IMR-90 (cell line): ENCODE results near the gene ART3. TPM values are rescaled to one million over a fixed set of nuclear protein-coding genes. Genes with fewer than 3 reads are reported as not detected.

ENCODE experiments used
- ATAC-seq: fragments of 200-7000 bp; cut with Tn5 transposase; 2 replicates; pipeline ENCODE4 v1.9.1; 2020; ENCODE audit warnings: low read depth, mild to moderate bottlenecking, moderate library complexity
- BruUV-seq: library from RNA; stranded (reverse); fragments of 400-500 nt; replicated peaks from 2 replicates; lab custom pipeline; 2021; lab: Mats Ljungman, UMichigan
- CTCF ChIA-PET: fragments of 300-600 bp; formaldehyde crosslinking; extraction: SDS; loops from one replicate; lab custom pipeline; 2021; ENCODE audit warnings: antibody characterized with exemption; lab: Yijun Ruan, JAX
- POLR2A ChIA-PET: fragments of 300-600 bp; sonication (Branson Sonifier 250); formaldehyde crosslinking; loops from one replicate; lab custom pipeline; 2022; ENCODE audit warnings: antibody characterized with exemption; ENCODE audit not compliant: unreplicated experiment; lab: Charles Lee
- DNase-seq: peaks from one replicate; pipeline ENCODE4 v3.0.0; 2013
- H2AFZ ChIP-seq: replicated peaks from 2 replicates; pipeline ENCODE3; 2013; ENCODE audit warnings: low read length, mild to moderate bottlenecking; ENCODE audit not compliant: poor library complexity
- H2AK5ac ChIP-seq: 2 replicates; pipeline ENCODE4 v1.6.1; 2013; ENCODE audit warnings: low read depth, low read length, inconsistent platforms
- H2AK9ac ChIP-seq: replicated peaks from 2 replicates; pipeline ENCODE3; 2013; ENCODE audit warnings: mild to moderate bottlenecking, low read depth, low read length, moderate library complexity; ENCODE audit not compliant: poor library complexity
- H2BK120ac ChIP-seq: 2 replicates; pipeline ENCODE4 v1.6.1; 2013; ENCODE audit warnings: low read depth, low read length, inconsistent platforms
- H2BK15ac ChIP-seq: 3 replicates; pipeline ENCODE4 v1.6.1; 2013; ENCODE audit warnings: low read depth, low read length, inconsistent platforms
- H2BK20ac ChIP-seq: 2 replicates; pipeline ENCODE4 v1.6.1; 2013; ENCODE audit warnings: low read depth, mild to moderate bottlenecking, inconsistent platforms, low read length, moderate library complexity
- H2BK5ac ChIP-seq: 2 replicates; pipeline ENCODE4 v1.6.1; 2013; ENCODE audit warnings: mild to moderate bottlenecking, low read depth, low read length, inconsistent platforms; ENCODE audit not compliant: poor library complexity, severe bottlenecking
- H3K14ac ChIP-seq: replicated peaks from 2 replicates; pipeline ENCODE4 v1.6.1; 2013; ENCODE audit warnings: low read depth, low read length, inconsistent platforms
- H3K18ac ChIP-seq: 2 replicates; pipeline ENCODE4 v1.6.1; 2013; ENCODE audit warnings: low read depth, low read length, control low read depth
- H3K23ac ChIP-seq: 2 replicates; pipeline ENCODE4 v1.6.1; 2013; ENCODE audit warnings: low read depth, low read length, inconsistent platforms
- H3K27ac ChIP-seq: 2 replicates; pipeline ENCODE4 v1.5.1; 2013; ENCODE audit warnings: mild to moderate bottlenecking, control low read depth, low read length; ENCODE audit not compliant: insufficient read depth
- H3K27me3 ChIP-seq: 2 replicates; pipeline ENCODE4 v1.6.1; 2013; ENCODE audit warnings: low read length; ENCODE audit not compliant: control insufficient read depth, insufficient read depth
- H3K36me3 ChIP-seq: 2 replicates; pipeline ENCODE4 v1.6.1; 2013; ENCODE audit warnings: low read length, mixed read lengths; ENCODE audit not compliant: control insufficient read depth, insufficient read depth
- H3K4ac ChIP-seq: 2 replicates; pipeline ENCODE4 v1.6.1; 2013; ENCODE audit warnings: low read depth, low read length, inconsistent platforms
- H3K4me1 ChIP-seq: 2 replicates; pipeline ENCODE4 v1.6.1; 2013; ENCODE audit warnings: low read length, mixed read lengths; ENCODE audit not compliant: control insufficient read depth, insufficient read depth
- H3K4me2 ChIP-seq: 2 replicates; pipeline ENCODE4 v1.6.1; 2013; ENCODE audit warnings: low read depth, mild to moderate bottlenecking, control low read depth, low read length, moderate library complexity
- H3K4me3 ChIP-seq: 2 replicates; pipeline ENCODE4 v1.5.1; 2013; ENCODE audit warnings: low read depth, mild to moderate bottlenecking, control low read depth, low read length, moderate library complexity; ENCODE audit not compliant: insufficient read depth
- H3K56ac ChIP-seq: 2 replicates; pipeline ENCODE4 v1.6.1; 2013; ENCODE audit warnings: low read length, inconsistent platforms; ENCODE audit not compliant: insufficient read depth; ENCODE audit errors: extremely low read depth
- H3K79me1 ChIP-seq, 2 experiments: 2 replicates each; pipeline ENCODE4 v1.6.1; 2013; ENCODE audit warnings: low read length in 2 of 2, inconsistent platforms in 1 of 2, low read depth in 1 of 2
- H3K9ac ChIP-seq: 2 replicates; pipeline ENCODE4 v1.6.1; 2013; ENCODE audit warnings: low read depth, low read length, control low read depth
- H3K9me1 ChIP-seq: 2 replicates; pipeline ENCODE4 v1.6.1; 2013; ENCODE audit warnings: low read length, inconsistent platforms; ENCODE audit not compliant: insufficient read depth
- H3K9me3 ChIP-seq: 2 replicates; pipeline ENCODE4 v1.6.1; 2013; ENCODE audit warnings: low read length; ENCODE audit not compliant: control insufficient read depth, insufficient read depth
- H4K20me1 ChIP-seq: 2 replicates; pipeline ENCODE4 v1.6.1; 2013; ENCODE audit warnings: low read length, inconsistent platforms; ENCODE audit not compliant: insufficient read depth
- H4K5ac ChIP-seq: 2 replicates; pipeline ENCODE4 v1.6.1; 2013; ENCODE audit warnings: mild to moderate bottlenecking, low read depth, low read length, control low read depth
- H4K8ac ChIP-seq, 2 experiments: 2 replicates each; pipeline ENCODE4 v1.6.1; 2013; ENCODE audit warnings: low read depth in 2 of 2, low read length in 2 of 2, control low read depth in 1 of 2, inconsistent platforms in 1 of 2
- H4K91ac ChIP-seq: 2 replicates; pipeline ENCODE4 v1.6.1; 2013; ENCODE audit warnings: low read depth, low read length, inconsistent platforms; ENCODE audit not compliant: insufficient read depth
- BHLHE40 ChIP-seq: fragments of 150-350 bp; IDR thresholded peaks from 2 replicates; pipeline ENCODE4 v1.6.1; 2016; ENCODE audit warnings: mild to moderate bottlenecking, low read depth, low read length
- CEBPB ChIP-seq: IDR thresholded peaks from 2 replicates; pipeline ENCODE4 v1.6.1; 2012; ENCODE audit warnings: low read depth, low read length, improper control_type of control experiment
- CHD1 ChIP-seq: IDR thresholded peaks from 2 replicates; pipeline ENCODE4 v1.6.1; 2012; ENCODE audit warnings: low read depth, low read length, improper control_type of control experiment
- FOS ChIP-seq: fragments of 150-350 bp; IDR thresholded peaks from 2 replicates; pipeline ENCODE4 v1.6.1; 2016; ENCODE audit warnings: low read depth, low read length
- MAFK ChIP-seq: IDR thresholded peaks from 2 replicates; pipeline ENCODE4 v1.6.1; 2012; ENCODE audit warnings: low read depth, low read length, improper control_type of control experiment
- MAZ ChIP-seq: IDR thresholded peaks from 2 replicates; pipeline ENCODE4 v1.6.1; 2012; ENCODE audit warnings: low read depth, mild to moderate bottlenecking, low read length, improper control_type of control experiment, moderate library complexity, borderline replicate concordance
- MXI1 ChIP-seq: IDR thresholded peaks from 2 replicates; pipeline ENCODE4 v1.6.1; 2012; ENCODE audit warnings: low read depth, mild to moderate bottlenecking, low read length, moderate library complexity, borderline replicate concordance
- NFE2L2 ChIP-seq: fragments of 150-350 bp; IDR thresholded peaks from 2 replicates; pipeline ENCODE4 v1.6.1; 2016; ENCODE audit warnings: low read depth, mild to moderate bottlenecking, low read length
- POLR2A ChIP-seq: IDR thresholded peaks from 2 replicates; pipeline ENCODE4 v1.6.1; 2012; ENCODE audit warnings: mild to moderate bottlenecking, low read depth, low read length
- RAD21 ChIP-seq: IDR thresholded peaks from 2 replicates; pipeline ENCODE4 v1.6.1; 2012; ENCODE audit warnings: low read length, improper control_type of control experiment
- RCOR1 ChIP-seq: IDR thresholded peaks from 2 replicates; pipeline ENCODE4 v1.6.1; 2012; ENCODE audit warnings: mild to moderate bottlenecking, low read length, improper control_type of control experiment; ENCODE audit not compliant: insufficient replicate concordance
- RFX5 ChIP-seq: IDR thresholded peaks from 2 replicates; pipeline ENCODE4 v1.8.0; 2012; ENCODE audit warnings: low read depth, mild to moderate bottlenecking, low read length, moderate library complexity
- SMC3 ChIP-seq: fragments of 150-350 bp; IDR thresholded peaks from 2 replicates; pipeline ENCODE4 v1.6.1; 2016; ENCODE audit warnings: low read depth, mild to moderate bottlenecking, antibody characterized with exemption, low read length, moderate library complexity
- USF2 ChIP-seq: fragments of 150-350 bp; IDR thresholded peaks from 2 replicates; pipeline ENCODE4 v1.6.1; 2017; ENCODE audit warnings: mild to moderate bottlenecking, antibody characterized with exemption, low read length, low read depth
- dilution Hi-C: fragments of 300-500 bp; cut with HindIII; formaldehyde crosslinking; loops from one replicate; pipeline ENCODE4 v1.14.3; 2018; ENCODE audit warnings: low sequenced_read_pairs; ENCODE audit not compliant: unreplicated experiment
- in situ Hi-C: fragments of 300-500 bp; cut with MboI; formaldehyde crosslinking; loops from 3 replicates; pipeline ENCODE4 v1.14.3; 2019; ENCODE audit warnings: low sequenced_read_pairs, inconsistent platforms, mixed read lengths
- intact Hi-C: fragments of 100-400 bp; cut with micrococcal nuclease; formaldehyde crosslinking; loops from 2 replicates; pipeline ENCODE4 v1.10.0; 2022
- polyA plus RNA-seq, 3 experiments: library from polyadenylated mRNA; depleted of rRNA; stranded (reverse); fragments of >200 nt; gene quantifications; 2 replicates each; pipeline ENCODE4 v1.2.3, GENCODE V29; 2012; ENCODE audit warnings: low replicate concordance in 1 of 3
- total RNA-seq: library from RNA; depleted of rRNA; stranded (reverse); fragments of >200 nt; gene quantifications from 2 replicates; pipeline ENCODE4 v1.2.3, GENCODE V29; 2012
- TF ChIP-seq, protein P1 (sequence below): conservative IDR thresholded peaks from 2 replicates; pipeline ENCODE4 v1.5.1; 2012; ENCODE audit warnings: mild to moderate bottlenecking, low read depth, low read length, improper control_type of control experiment
- TF ChIP-seq, protein P2 (sequence below): fragments of 150-350 bp; IDR thresholded peaks from 2 replicates; pipeline ENCODE4 v1.6.1; 2016; ENCODE audit warnings: low read depth, mild to moderate bottlenecking, low read length, moderate library complexity, borderline replicate concordance

The ART3 gene
- total and polyA plus RNA-seq, 2 of the 4 experiments (the other 2 are of a cell fraction): 0.15 TPM; not detected in 1

DNA sequence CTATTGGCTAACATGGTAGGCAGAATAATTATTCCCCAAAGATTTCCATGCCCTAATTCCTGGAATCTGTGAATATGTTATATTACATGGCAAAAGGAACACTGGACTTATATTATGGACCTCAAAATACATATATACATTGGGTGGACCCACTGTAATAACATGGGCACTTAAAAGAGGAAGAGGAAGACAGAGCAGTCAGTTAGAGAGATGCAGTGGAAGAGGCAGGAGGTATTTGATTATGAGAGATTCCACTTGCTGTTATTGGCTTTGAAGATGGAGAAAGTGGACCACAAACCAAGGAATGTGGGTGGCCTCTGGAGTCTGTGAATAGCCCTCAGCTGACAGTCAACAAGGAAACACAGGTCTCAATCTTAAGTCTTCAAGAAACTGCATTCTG lies 14.0 kb upstream of the ART3 start:
- H3K4ac ChIP-seq: no peak overlapping the region
- no peaks in the 10 kb centered on the region for H3K36me3 ChIP-seq
- no peak for ATAC-seq

More for the DNA sequence above, 14.0 kb upstream of the ART3 start:
- Histone ChIP-seq H2AFZ (no peak overlapping the region), H3K4me2 (no peak overlapping the region), H4K20me1 (no peaks in the 10 kb centered on the region), H2AK9ac (no peak overlapping the region), H3K27ac (no peak overlapping the region), H3K56ac (no peak overlapping the region), H3K14ac (no peak overlapping the region), H3K23ac (no peak overlapping the region), H2BK5ac (no peak overlapping the region), H2BK15ac (no peak overlapping the region), H3K9me1 (no peaks in the 10 kb centered on the region), H3K27me3 (peaks cover 5% of the 10 kb centered on the region), H3K4me1 (no peaks in the 10 kb centered on the region; the same call in 1 of the 2 replicates), H3K18ac (no peak overlapping the region), H2BK120ac (no peak overlapping the region), H2AK5ac (no peak overlapping the region), H3K79me1 (no peaks in the 10 kb centered on the region), H4K91ac (no peak overlapping the region), H3K9ac (no peak overlapping the region), H4K8ac (no peak overlapping the region), H4K5ac (no peak overlapping the region), H3K9me3 (no peaks in the 10 kb centered on the region), H3K4me3 (no peak overlapping the region), H2BK20ac (no peak overlapping the region)
- no peak for DNase-seq
- in situ Hi-C loops: no loop called here
- ChIA-PET POLR2A (no interaction called here), CTCF (no interaction called here)
- TF ChIP-seq FOS (no peak), CHD1 (no peak), MAFK (no peak), USF2 (no peak), MXI1 (no peak), POLR2A (no peak), NFE2L2 (no peak), MAZ (no peak), RCOR1 (no peak), BHLHE40 (no peak), RAD21 (no peak), CEBPB (no peak), SMC3 (no peak), RFX5 (no peak)
- TF ChIP-seq, protein P1, sequence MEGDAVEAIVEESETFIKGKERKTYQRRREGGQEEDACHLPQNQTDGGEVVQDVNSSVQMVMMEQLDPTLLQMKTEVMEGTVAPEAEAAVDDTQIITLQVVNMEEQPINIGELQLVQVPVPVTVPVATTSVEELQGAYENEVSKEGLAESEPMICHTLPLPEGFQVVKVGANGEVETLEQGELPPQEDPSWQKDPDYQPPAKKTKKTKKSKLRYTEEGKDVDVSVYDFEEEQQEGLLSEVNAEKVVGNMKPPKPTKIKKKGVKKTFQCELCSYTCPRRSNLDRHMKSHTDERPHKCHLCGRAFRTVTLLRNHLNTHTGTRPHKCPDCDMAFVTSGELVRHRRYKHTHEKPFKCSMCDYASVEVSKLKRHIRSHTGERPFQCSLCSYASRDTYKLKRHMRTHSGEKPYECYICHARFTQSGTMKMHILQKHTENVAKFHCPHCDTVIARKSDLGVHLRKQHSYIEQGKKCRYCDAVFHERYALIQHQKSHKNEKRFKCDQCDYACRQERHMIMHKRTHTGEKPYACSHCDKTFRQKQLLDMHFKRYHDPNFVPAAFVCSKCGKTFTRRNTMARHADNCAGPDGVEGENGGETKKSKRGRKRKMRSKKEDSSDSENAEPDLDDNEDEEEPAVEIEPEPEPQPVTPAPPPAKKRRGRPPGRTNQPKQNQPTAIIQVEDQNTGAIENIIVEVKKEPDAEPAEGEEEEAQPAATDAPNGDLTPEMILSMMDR: no peak
- TF ChIP-seq, protein P2, sequence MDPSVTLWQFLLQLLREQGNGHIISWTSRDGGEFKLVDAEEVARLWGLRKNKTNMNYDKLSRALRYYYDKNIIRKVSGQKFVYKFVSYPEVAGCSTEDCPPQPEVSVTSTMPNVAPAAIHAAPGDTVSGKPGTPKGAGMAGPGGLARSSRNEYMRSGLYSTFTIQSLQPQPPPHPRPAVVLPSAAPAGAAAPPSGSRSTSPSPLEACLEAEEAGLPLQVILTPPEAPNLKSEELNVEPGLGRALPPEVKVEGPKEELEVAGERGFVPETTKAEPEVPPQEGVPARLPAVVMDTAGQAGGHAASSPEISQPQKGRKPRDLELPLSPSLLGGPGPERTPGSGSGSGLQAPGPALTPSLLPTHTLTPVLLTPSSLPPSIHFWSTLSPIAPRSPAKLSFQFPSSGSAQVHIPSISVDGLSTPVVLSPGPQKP: no peak
- BruUV-seq: no TSS peak
- dilution Hi-C loops: no loop called here
- intact Hi-C loops: loop anchor here (10.0 kb wide), 1 partner anchor 146 kb away; no protein-coding TSS in a partner anchor
